ENCODE measurements around the gene TARDBP.

DNA sequence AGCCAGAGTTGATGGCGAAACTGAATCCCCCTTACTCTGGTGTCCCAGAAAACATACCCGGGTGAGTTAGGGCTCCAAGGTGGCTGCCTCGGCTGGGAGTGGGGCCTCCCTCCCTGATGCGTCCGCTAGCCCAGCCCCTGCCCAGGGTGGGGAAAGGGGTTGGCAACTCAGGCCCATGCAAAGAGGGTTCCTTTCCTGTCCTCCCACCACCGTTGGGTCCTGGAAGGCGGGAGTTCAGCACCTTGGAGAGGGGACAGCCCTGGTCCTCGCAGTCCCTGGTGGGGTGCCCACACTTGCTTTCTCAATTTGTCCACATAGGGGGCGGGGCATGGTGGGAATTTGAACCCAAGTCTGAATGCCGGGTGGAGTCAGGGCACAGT, 41.3 kb downstream of the TARDBP start:
- TF ChIP-seq, protein P1, sequence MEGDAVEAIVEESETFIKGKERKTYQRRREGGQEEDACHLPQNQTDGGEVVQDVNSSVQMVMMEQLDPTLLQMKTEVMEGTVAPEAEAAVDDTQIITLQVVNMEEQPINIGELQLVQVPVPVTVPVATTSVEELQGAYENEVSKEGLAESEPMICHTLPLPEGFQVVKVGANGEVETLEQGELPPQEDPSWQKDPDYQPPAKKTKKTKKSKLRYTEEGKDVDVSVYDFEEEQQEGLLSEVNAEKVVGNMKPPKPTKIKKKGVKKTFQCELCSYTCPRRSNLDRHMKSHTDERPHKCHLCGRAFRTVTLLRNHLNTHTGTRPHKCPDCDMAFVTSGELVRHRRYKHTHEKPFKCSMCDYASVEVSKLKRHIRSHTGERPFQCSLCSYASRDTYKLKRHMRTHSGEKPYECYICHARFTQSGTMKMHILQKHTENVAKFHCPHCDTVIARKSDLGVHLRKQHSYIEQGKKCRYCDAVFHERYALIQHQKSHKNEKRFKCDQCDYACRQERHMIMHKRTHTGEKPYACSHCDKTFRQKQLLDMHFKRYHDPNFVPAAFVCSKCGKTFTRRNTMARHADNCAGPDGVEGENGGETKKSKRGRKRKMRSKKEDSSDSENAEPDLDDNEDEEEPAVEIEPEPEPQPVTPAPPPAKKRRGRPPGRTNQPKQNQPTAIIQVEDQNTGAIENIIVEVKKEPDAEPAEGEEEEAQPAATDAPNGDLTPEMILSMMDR (IDR thresholded peaks at IDR 0.05; ENCODE audit: poor library complexity): no peak
- TF ChIP-seq EZH2 (IDR thresholded peaks at IDR 0.05; ENCODE audit: borderline replicate concordance) (no peak), EZH2phosphoT487 (IDR thresholded peaks at IDR 0.05; ENCODE audit: low read depth, severe bottlenecking, unreplicated experiment) (no peak)

Data from hepatocyte (in vitro differentiated cells).